ENCODE results near the gene TEX22.
"Not testable (repeated sequence)": the region's sequence is repeated elsewhere in the genome, so short reads cannot be mapped to it uniquely, and the experiment has no call there.

DNA sequence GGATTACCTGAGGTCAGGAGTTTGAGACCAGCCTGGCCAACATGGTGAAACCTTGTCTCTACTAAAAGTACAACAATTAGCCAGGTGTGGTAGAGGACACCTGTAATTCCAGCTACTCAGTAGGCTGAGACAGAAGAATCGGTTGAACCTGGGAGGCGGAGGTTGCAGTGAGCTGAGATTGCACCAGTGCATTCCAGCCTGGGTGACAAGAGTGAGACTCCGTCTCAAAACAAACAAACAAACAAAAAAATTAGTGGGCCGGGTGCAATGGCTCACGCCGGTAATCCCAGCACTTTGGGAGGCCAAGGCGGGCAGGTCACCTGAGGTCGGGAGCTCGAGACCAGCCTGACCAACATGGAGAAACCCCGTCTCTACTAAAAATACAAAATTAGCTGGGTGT, 36.9 kb upstream of the TEX22 start:
- TF ChIP-seq POLR2A (IDR thresholded peaks at IDR 0.05; ENCODE audit: low read depth); POLR2AphosphoS5 (IDR thresholded peaks at IDR 0.05); EP300 (IDR thresholded peaks at IDR 0.05): not testable (repeated sequence)
- TF ChIP-seq, protein P1, sequence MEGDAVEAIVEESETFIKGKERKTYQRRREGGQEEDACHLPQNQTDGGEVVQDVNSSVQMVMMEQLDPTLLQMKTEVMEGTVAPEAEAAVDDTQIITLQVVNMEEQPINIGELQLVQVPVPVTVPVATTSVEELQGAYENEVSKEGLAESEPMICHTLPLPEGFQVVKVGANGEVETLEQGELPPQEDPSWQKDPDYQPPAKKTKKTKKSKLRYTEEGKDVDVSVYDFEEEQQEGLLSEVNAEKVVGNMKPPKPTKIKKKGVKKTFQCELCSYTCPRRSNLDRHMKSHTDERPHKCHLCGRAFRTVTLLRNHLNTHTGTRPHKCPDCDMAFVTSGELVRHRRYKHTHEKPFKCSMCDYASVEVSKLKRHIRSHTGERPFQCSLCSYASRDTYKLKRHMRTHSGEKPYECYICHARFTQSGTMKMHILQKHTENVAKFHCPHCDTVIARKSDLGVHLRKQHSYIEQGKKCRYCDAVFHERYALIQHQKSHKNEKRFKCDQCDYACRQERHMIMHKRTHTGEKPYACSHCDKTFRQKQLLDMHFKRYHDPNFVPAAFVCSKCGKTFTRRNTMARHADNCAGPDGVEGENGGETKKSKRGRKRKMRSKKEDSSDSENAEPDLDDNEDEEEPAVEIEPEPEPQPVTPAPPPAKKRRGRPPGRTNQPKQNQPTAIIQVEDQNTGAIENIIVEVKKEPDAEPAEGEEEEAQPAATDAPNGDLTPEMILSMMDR (IDR thresholded peaks at IDR 0.05), result not testable (repeated sequence)

Measured in esophagus muscularis mucosa (tissue), 4 donors.